HG03521 (cell line): ENCODE measurements around the gene MCF2L.
"Not testable (repeated sequence)": the region's sequence is repeated elsewhere in the genome, so short reads cannot be mapped to it uniquely, and the experiment has no call there.

Experiments used
- ATAC-seq: cut with Tn5 transposase; IDR thresholded peaks from one replicate; pipeline ENCODE4 v1.9.1; 2021; ENCODE audit warnings: mild to moderate bottlenecking, moderate library complexity; ENCODE audit not compliant: unreplicated experiment

Gene MCF2L

DNA sequence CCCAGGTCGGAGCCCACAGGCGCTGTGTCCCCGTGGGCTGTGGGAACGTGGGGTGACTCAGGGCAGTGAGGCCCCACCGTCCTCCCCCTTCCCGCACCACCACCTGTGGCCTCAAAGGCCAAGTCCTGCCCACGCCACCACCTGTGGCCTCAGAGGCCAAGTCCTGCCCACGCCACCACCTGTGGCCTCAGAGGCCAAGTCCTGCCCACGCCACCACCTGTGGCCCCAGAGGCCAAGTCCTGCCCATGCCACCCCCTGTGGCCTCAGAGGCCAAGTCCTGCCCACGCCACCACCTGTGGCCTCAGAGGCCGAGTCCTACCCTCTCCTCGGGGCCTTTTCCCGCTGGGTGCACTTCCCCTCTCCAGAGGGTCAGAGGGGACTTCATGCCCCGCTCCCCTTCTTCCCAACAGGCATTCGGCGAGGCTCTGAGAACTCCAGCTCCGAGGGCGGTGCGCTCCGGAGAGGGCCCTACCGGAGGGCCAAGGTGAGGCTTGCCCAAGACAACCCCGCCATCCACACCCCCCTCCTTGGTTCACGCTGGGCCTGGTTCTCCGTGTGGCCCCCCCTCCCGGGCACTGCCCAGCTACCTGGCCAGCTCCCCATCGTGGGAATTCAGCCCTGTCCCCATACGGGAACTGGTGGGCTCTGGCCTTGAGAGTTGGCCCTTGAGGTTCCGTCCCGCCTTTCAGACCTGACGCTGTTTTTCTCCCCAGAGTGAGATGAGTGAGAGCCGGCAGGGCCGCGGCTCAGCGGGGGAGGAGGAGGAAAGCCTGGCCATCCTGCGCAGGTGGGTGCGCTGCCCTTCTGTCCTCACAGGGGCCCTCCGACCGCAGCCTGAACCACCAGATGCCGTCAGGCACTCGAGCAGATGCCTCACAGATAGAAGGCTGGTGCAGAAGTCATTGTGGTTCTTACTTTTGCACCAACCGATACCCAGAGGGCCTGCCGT, 109.2 kb downstream of the MCF2L start:
- ATAC-seq: no peak

DNA sequence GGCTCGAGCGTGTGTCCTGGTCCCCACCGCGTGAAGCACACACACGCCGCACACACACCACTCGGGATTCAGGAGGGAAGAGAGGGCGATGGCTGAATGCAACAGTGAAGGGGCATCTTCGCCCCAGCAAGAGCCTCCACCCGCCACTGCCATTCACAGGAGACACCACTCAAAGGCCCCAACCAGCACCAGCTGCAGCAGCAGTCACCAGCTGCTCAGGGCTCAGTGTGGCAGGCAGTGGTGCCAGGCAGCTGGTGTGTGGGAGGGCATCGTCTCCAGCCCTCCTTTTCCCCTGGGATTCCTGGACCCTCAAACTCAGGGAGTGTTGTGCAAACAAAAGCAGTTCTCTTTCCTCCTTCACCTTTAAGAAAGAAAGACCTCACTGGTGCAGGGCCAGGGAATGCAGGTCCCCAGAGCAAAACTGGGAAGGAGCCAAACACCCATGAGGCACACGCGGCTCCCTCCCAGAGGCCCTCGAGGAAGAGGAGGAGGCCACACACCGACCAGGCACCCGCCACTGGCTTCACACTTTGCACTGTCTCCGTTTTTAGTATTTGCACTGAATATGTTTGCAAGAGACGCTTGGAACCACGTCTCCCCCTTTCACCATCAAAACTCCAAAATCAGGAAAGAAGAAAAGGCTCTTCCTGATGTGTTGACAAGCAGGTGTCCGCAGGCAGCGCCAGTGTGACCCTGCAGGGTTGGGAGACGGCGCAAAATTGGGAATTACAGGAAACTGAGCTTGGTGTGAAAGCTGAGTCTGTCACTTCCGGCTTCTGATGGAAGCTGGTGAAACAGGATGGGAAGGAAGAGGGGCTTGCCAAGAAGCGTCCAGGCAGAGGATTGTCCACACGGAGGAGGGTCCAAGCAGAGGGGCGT, 110.1 kb downstream of the MCF2L start:
- ATAC-seq: no peak

DNA sequence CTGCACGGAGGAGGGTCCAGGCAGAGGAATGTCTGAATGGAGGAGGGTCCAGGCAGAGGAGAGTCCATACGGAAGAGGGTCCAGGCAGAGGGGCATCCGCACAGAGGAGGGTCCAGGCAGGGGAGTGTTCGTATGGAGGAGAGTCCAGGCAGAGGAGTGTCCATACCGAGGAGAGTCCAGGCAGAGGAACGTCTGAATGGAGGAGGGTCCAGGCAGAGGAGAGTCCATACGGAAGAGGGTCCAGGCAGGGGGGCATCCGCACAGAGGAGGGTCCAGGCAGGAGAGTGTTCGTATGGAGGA, 110.7 kb downstream of the MCF2L start:
- ATAC-seq: not testable (repeated sequence)

DNA sequence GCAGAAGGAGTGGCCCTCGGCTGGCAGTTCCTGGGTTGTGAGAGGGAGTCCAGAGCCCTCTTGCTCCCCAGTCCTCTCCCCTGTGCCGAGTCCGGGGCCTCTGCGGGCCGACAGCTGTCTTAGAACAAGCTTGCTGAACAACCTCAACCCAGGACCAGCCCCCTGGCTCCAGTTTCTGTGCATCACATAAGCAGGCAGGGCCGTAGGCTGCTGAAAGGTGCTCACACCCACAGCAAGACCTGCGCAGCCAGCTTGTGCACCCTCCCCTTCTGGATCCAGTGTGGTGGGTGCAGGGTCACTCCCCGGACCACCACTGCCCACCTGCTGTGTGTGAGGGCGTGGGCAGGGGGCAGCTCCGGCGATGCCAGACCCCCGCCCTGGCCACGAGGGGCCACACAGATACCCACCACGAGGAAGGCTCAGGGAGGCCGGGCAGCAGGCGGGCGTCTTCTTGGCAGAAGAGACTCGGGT, 111.4 kb downstream of the MCF2L start:
- ATAC-seq: no peak

DNA sequence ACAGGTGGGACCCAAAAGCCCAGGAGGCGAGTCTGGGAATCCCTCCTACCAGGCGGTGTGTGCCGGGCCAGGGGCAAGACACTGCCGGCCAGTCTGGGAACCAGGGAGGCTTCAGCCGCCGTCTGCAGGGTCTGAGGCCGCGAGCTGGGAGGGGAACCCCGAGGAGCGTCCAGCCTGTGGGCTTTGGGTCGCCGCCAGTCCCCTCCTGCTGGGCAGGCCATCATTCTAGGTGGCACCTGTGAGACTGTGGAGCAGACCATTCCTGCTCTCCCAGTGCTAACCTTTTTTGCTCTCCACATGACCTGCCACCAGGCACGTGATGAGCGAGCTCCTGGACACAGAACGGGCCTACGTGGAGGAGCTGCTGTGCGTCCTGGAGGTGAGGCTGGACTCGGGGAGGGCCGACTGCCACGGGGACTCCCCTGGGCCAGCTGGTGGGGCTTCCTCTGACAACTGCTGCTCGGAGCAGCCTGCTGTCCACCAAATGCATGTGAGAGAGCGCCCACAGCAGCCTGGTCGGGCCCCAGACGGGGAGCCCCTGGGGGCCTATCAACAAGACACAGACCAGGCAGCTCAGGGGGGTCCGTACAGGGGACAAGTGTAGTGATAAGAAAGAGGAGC, 112.0 kb downstream of the MCF2L start:
- ATAC-seq: no peak

DNA sequence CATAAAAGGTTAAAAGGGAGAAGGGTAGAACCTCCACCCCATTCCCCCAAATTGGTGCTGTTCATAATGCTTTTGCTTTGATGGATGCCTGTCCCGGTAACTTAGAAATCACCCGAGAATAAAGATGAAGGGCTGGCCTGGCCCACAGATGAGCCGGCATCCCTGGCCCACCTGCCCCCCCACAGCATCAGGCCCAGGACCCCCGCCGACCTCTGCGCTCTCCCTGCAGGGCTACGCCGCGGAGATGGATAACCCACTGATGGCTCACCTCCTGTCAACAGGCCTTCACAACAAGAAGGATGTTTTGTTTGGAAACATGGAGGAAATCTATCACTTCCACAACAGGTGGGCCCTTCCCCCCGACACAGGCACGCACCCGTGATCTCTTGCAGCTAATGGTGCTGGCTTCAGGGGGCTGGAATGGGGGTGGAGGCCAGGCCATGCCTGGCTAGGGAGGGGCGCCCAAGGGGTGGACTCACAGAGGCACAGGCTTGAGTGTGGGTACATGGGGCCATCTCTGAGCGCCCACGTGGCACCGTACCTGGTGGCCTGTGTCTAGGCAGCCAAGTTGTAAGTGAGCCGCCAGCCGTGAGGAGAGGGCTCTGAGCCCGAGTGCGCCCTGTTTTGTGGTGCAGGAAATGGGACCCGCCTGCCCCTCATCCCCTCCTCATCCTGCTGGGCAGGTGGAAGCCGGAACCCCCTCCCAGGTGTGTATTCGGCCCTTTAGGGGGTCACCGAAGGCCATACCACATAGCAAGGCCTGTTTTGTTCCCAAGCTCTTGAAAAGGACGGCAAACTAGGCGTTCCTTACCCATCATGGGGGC, 113.4 kb downstream of the MCF2L start:
- ATAC-seq: no peak

DNA sequence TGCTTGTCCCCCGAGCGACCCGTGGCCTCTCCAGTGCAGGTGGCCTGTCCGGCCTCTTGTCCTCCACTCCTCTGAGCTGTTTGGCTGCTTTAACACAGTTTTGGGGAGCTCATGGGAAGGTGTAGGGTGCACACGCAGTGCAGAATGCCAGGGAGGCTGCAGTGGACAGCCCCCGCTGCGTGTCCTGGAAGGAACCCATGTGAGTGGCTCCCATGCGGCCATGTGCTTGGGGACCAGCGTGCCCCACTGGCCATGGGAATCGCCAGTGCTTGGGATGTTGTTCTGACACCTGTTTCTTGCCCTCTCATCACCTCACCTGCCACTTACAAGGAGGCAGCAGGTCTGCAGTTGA, 114.0 kb downstream of the MCF2L start:
- no peak for ATAC-seq

DNA sequence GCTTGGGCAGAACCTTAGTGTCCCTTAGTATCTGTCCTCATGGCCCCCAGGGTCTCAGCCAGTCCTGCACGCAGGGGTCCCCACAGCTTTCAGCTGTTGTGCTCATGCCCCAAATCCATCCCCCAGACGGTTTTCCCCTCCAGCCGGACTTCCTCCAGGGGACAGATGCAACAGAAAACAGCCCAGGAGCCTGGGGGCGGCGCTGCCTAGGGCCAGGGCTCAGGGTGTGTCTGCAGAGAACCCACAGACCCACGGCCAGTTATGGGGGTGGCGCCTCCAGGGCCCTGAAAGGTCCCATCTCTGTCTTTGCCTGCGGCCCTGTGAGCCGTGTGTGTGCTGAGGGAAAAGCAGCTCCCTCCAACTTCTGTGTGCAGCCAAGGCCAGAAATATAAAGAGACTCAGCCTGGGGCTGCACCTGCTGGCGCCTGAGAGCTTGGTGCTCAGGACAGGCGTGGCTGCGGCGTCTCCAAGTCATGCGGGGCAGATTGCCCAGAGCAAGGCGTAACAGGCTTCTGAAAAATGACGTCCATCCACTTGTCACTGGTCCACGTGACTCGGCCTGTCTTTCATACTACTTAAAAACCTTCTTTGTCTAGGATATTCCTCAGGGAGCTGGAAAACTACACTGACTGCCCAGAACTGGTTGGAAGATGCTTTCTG, 114.5 kb downstream of the MCF2L start:
- no peak for ATAC-seq

DNA sequence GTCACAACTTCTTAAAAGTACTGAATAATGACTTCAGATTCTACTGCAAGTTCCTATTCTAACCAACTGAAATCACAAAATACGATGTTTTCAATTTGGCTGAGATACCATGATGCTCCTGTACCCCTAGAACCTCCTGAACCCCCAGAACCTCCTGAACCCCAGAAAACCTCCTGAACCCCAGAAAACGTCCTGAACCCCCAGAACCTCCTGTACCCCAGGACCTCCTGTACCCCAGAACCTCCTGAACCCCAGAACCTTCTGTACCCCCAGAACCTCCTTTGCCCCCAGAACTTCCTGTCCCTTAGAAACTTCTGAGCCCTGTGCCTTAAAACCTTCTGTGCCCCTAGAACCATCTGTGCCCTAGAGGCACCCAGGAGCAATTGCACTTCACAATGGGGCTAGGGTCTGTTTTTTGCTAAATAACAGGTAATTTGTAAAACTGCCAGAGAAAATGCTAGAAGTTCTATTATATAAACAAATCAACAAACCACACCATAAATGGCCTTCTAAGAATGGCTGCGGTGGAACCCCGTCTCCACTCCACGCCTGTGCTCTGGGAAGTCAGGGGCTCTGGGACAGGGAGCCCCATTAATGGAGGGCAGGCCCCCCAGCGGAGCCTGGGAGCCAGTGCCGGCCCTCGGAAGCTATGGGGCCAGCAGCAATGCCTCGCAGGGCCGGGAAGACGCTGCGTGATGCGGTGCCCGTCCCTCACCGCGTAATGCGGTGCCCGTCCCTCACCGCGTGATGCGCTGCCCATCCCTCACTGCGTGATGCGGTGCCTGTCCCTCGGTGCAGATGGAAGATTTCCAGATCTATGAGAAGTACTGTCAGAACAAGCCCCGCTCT, 115.3 kb downstream of the MCF2L start:
- no peak for ATAC-seq

DNA sequence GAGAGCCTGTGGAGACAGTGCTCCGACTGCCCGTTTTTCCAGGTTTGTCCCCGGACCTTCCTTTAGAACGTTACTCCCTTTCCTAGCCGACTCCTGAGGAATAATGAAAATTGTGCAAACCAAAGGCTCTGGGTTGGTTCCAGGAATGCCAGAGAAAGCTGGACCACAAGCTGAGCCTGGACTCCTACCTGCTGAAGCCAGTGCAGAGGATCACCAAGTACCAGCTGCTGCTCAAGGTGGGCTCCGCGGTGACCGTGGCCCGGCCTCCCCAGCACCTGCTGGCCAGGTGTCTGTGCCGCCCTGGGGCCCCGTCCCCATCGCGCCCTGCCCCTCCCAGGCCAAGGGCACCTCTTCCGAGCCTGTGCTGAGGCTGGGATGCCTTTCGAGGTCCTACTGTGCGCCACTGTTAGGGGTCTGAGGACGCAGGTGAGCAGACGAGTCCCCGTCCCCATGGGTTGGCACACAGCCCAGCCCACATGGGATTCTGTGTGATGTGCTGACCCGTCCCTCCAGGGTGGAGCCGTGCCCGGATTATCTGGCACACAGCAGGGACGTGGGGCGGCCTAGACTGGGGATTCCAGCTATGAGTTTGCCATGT, 116.0 kb downstream of the MCF2L start:
- no peak for ATAC-seq

DNA sequence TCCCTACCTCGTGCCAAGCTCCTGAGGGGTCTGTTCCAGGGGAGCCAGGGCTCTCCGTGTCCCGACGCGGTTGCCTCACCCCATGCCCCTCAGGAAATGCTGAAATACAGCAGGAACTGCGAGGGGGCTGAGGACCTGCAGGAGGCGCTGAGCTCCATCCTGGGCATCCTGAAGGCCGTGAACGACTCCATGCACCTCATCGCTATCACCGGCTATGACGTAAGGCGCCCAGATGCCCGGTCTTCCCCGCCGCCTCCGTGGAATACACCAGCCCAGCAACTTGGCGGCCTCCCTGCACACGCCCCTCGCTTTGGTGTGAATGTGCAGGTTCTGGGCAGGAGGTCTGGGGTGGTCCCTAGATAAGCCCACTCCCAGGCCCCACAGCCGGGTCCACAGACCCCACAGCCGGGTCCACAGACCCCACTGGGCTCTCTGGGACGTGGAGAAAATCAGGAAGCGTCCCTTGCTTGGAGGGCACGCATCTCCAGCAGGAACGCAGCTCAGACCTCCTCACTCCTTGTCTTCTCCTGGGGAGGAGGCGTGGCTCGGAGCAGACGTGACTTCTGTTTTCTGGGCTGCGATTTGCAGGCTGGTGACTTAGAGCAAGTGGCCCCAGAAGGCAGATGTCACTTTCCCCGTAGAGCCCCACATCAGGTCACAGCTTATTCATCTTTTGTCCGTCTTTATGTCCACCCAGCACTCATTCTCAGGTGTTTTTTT, 117.2 kb downstream of the MCF2L start:
- ATAC-seq: no peak

DNA sequence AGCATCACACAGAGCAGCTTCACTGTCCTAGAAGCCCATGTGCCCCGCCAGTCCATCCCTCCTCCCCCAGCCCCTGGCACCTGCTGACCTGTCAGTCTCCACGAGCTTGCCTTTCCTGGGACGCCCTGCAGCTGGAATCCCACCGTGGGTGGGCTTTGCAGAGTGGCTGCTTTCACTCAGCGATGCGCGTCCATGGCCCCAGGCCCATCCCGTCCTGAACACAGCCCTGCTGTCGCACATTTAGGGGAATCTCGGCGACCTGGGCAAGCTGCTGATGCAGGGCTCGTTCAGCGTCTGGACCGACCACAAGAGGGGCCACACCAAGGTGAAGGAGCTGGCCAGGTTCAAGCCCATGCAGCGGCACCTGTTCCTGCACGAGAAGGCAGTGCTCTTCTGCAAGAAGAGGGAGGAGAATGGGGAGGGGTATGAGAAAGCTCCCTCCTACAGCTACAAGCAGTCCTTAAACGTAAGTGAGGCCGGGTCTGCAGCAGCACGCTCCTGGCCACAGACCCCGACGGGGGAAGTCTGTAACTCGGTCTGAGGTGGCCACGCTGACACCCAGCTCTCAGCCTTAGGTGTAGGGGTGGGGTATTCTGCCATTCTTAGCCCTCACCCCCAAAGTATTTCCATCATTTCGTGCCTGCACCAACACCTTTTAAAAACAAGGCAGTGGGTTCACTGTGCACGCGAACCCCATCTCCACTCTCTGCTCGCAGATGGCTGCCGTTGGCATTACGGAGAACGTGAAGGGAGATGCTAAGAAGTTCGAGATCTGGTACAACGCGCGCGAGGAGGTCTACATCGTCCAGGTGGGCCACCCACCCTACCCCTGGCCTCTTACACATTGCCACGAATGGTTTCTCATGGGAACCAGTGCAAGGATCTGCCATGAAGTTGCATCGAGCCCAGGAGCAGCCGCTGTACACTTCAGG, 118.2 kb downstream of the MCF2L start:
- ATAC-seq: no peak

DNA sequence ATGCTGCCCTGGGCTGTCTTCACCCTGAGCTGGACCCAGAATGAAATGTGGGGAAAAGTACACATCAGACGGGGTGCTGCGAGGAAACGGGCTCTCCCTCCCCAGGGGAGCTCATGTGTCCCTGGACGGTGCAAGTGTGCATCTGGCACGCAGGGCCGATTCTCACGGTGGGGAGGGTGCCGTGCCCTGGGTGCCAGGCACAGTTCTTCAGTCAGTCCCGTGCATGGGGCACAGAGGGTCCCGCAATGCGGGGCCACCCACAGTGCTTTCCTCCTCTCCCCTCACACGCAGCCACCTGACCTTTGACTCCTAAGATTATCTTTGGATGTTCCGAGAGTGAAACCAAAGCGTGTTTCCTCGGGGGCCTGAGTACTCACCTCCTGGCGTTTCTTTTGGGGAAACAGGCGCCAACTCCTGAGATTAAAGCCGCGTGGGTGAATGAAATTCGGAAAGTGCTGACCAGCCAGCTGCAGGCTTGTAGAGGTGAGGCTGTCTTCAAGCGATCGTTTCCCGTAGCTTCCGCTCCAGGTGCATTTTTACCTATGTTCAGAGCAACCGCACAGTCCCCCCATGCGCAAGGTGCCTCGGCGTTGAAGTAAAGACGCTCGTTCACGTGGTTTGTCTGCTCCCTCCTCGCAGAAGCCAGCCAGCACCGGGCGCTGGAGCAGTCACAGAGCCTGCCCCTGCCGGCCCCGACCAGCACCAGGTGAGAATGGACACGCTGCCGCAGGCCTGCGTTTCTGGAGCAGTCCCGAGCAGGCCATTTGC, 119.1 kb downstream of the MCF2L start:
- no peak for ATAC-seq

DNA sequence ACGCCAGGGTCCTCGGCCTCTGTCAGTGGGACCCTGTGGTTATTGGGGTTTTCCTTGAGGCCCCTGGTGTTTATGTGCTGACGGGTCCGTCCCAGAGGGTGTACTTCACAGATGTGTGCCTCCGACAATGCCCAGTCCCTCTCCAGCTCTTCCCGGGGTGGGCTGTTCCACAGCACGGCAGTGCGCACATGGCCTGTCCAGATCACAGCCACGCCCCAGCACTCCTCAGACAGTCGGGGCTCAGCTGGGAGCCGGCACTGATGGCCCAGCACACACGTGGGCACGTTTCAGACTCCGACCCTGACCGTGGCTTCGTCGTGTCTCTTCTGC, 119.6 kb downstream of the MCF2L start:
- ATAC-seq: no peak

DNA sequence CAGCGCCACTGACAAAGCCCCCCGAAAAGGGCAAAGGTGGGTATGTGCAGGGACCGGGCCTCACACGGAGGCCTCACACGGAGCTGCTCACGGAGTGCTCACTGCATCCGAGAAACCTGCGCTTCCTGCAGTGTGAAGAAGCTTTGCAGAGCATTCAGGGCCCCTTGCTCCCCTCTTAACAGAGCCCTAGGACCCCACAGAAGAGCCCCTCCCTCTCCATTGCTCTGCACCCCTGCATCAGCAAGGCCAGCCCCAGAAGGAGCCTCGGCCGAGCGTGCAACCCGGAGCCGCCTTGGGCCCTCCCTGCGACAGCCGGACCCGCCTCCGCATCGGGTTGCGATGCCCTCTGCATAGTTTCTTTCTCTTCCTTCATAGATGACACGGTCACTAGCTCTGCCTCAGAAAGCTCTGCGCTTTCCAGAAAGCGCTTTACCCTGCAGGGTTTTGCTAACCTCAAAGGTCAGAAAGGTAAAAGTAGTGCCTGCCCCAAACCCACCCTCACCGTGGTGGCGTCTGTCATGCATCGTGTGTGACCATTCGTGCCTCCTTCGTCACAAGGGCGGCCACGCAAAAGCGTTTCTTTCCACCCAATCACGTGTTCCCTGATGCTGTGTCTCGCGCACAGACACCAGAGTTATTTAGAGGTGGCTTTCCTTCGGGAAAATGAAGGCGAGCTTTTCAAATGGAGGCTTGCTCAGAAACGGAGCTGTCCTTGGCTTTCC, 120.8 kb downstream of the MCF2L start:
- ATAC-seq: no peak

DNA sequence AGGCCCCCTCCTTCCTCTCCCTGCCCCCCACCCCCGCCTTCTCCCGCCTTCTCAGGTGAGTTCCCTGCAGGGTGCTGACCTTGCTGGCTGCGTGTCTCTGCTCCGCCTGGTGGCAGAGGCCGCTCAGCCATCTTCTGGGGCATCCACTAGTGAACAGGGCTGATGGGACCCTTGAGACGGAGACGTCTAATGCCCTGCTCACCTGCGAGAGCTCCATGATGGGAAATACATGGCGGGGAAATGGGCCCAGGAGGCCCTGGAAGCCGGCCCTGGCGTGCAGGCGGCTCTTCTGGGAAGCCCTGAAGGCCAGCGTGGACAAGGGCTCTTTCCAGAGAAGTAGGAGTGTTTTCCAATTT, 121.4 kb downstream of the MCF2L start:
- no peak for ATAC-seq
